ENCODE results near the gene TANGO2. TPM values are rescaled to one million over a fixed set of nuclear protein-coding genes. Genes with fewer than 3 reads are reported as not detected.

Gene TANGO2
- total RNA-seq, 2 experiments from 2014 or later, result 16.5 to 21.5 TPM

DNA sequence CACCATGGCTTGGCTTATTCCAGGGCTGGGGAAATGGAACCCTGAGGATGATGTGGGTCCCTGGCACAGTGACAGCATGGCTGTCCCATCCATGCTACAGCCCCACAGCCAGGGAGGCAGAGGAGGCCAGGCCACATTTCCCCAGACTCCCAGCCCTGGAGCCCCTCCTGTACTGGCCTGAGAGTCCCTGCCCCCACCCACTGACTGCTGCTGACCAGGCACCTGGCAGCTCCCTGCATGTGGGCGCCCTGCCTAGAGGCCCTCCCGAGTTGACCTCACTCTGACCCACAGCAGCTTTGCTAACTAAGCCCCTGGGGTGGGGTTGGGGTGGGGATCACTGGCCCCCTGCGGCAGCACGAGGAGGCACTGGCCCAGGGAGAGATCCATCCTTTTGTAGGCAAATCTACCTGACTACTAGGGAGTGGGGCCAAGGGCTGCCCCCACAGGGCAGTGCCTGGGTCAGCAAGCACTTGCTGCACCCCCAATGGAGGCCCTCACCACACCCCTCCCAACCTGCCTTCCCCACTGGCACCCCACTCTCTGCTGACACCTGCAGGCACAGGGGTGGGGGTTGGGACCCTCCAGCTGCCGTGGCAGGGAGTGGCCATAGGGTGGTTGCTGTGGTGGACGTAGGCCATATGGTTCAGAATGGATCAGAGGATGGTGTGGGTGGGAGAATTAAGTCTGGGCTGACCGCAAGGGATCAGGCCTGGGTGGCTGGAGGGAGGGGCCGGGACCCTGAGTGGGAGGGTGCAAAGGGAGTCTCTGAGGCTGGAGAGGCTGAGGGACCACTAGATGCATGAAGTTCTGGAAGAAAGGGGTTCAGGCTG is 21.7 kb upstream of the TANGO2 start:
- DNase-seq, result no peak
- H3K4me1 Mint-ChIP-seq, result no peaks in the 10 kb centered on the region
- no peak overlapping the region for H3K27ac Mint-ChIP-seq
- no peaks in the 10 kb centered on the region for H3K36me3 Mint-ChIP-seq
- H3K4me3 Mint-ChIP-seq, result no peak overlapping the region
- H3K27me3 Mint-ChIP-seq, result no peaks in the 10 kb centered on the region
- peaks cover 14% of the 10 kb centered on the region for H3K9me3 Mint-ChIP-seq

GRCh38 chr22:20000246-20001081 is 20.4 kb upstream of the TANGO2 start:
- no peaks in the 10 kb centered on the region for H3K36me3 Mint-ChIP-seq
- no peaks in the 10 kb centered on the region for H3K4me1 Mint-ChIP-seq
- H3K9me3 Mint-ChIP-seq, result peaks cover 19% of the 10 kb centered on the region
- H3K27me3 Mint-ChIP-seq, result no peaks in the 10 kb centered on the region
- H3K27ac Mint-ChIP-seq, result no peak overlapping the region
- H3K4me3 Mint-ChIP-seq, result no peak overlapping the region
- DNase-seq, result no peak

- Mint-ChIP-seq H3K27ac (no peak overlapping the region), H3K4me1 (no peaks in the 10 kb centered on the region), H3K9me3 (peaks cover 19% of the 10 kb centered on the region), H3K27me3 (no peaks in the 10 kb centered on the region), H3K36me3 (no peaks in the 10 kb centered on the region), H3K4me3 (no peak overlapping the region)
- no peak for DNase-seq
Measured at GRCh38 chr22:20001082-20001638, 19.8 kb upstream of the TANGO2 start.

DNA sequence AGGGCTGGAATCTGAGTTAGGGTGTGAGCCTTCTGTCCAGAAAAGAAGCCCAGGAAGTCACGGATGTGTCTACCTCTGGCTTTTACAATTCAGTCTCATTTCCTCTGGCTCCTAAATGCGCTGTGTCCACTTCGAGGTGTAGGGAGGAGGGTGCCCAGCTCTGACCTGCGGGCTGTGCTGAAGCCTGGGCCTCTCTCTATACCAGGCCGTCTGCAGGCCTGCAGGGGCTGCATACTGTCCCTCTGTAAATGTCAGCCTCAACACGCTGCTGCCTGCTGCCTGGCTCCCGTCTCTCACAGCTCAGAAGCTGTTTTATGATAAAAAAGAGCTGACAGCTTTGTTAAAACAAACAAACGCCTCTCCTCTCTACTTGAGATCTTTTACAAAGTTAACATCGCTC is 18.8 kb upstream of the TANGO2 start:
- no peak for DNase-seq
- no peak overlapping the region for H3K4me3 Mint-ChIP-seq
- no peak overlapping the region for H3K27ac Mint-ChIP-seq
- peaks cover 19% of the 10 kb centered on the region for H3K9me3 Mint-ChIP-seq
- no peaks in the 10 kb centered on the region for H3K4me1 Mint-ChIP-seq
- H3K36me3 Mint-ChIP-seq, result no peaks in the 10 kb centered on the region
- H3K27me3 Mint-ChIP-seq, result no peaks in the 10 kb centered on the region

GRCh38 chr22:20002636-20003035 is 18.3 kb upstream of the TANGO2 start:
- Mint-ChIP-seq H3K27me3 (no peaks in the 10 kb centered on the region), H3K4me3 (no peak overlapping the region)

GRCh38 chr22:20003304-20003703 is 17.6 kb upstream of the TANGO2 start:
- H3K9me3 Mint-ChIP-seq, result peaks cover 19% of the 10 kb centered on the region

More at GRCh38 chr22:20002636-20003035, 18.3 kb upstream of the TANGO2 start:
- Mint-ChIP-seq H3K36me3 (no peaks in the 10 kb centered on the region), H3K4me1 (no peaks in the 10 kb centered on the region), H3K27ac (no peak overlapping the region), H3K9me3 (peaks cover 19% of the 10 kb centered on the region)
- no peak for DNase-seq

DNA sequence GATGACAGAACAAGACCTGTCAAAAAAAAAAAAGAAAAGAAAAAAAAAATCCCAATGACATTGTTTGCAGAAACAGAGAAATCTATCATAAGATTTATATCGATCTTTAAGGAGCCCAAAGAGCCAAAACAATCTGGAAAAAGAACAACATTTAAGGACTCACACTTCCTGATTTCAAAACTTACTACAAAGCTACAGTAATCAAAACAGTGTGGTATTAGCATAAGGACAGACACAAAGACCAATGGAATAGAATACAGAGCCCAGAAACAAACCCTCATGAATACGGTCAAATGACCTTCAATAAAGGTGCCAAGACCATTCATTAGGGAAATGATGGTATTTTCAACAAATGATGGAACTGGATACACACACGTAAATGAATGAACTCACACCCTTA is 16.4 kb upstream of the TANGO2 start:
- Mint-ChIP-seq H3K4me1 (no peaks in the 10 kb centered on the region), H3K9me3 (peaks cover 19% of the 10 kb centered on the region), H3K36me3 (no peaks in the 10 kb centered on the region), H3K27me3 (no peaks in the 10 kb centered on the region), H3K4me3 (no peak overlapping the region), H3K27ac (no peak overlapping the region)
- no peak for DNase-seq

More at GRCh38 chr22:20003304-20003703, 17.6 kb upstream of the TANGO2 start:
- Mint-ChIP-seq H3K36me3 (no peaks in the 10 kb centered on the region), H3K27ac (no peak overlapping the region), H3K4me1 (no peaks in the 10 kb centered on the region), H3K4me3 (no peak overlapping the region), H3K27me3 (no peaks in the 10 kb centered on the region)
- DNase-seq, result no peak

DNA sequence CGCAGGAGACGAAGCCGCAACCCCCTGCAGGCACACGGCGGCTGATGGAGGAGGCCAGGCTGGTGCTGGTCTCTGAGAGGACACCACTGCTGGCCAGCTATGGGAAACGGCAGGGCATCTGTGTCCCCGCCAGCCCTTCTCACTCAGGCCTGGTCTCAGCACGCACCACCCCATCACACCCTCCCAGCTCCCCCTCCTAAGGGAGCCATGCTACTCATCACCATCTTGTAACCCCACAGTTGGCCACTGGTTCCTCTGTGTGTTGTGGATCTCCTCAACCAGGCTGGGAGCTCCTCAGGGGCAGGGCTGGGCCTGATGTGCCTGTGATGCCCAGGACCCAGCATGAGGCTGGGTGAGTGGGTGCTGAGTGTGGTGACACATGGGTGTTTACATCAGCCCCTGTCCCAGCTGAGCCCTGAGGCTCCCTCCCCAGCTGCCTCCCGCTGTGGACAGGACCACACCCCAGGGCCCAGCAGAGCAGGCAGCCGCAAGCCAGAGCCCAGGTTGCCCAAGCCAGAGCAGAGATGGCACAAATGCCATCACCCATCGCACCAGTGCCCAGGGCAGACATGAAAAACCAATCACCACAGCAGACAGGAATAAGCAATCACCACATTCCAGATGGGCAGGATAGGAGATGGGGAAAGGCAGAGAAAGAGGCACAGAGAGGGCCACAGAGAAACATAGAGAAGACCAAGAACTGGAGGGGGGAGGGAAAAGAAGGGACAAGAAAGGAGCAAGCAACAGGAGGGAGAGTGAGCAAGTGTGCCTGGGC is 12.5 kb upstream of the TANGO2 start:
- Mint-ChIP-seq H3K27ac (no peak overlapping the region), H3K9me3 (peaks cover 12% of the 10 kb centered on the region), H3K36me3 (no peaks in the 10 kb centered on the region), H3K4me3 (no peak overlapping the region), H3K27me3 (no peaks in the 10 kb centered on the region), H3K4me1 (no peaks in the 10 kb centered on the region)
- no peak for DNase-seq

- Mint-ChIP-seq H3K27ac (no peak overlapping the region), H3K27me3 (no peaks in the 10 kb centered on the region), H3K4me3 (no peak overlapping the region), H3K36me3 (no peaks in the 10 kb centered on the region), H3K9me3 (peaks cover 7% of the 10 kb centered on the region), H3K4me1 (no peaks in the 10 kb centered on the region)
- DNase-seq, result no peak
Measured at GRCh38 chr22:20009018-20009491, 11.9 kb upstream of the TANGO2 start.

DNA sequence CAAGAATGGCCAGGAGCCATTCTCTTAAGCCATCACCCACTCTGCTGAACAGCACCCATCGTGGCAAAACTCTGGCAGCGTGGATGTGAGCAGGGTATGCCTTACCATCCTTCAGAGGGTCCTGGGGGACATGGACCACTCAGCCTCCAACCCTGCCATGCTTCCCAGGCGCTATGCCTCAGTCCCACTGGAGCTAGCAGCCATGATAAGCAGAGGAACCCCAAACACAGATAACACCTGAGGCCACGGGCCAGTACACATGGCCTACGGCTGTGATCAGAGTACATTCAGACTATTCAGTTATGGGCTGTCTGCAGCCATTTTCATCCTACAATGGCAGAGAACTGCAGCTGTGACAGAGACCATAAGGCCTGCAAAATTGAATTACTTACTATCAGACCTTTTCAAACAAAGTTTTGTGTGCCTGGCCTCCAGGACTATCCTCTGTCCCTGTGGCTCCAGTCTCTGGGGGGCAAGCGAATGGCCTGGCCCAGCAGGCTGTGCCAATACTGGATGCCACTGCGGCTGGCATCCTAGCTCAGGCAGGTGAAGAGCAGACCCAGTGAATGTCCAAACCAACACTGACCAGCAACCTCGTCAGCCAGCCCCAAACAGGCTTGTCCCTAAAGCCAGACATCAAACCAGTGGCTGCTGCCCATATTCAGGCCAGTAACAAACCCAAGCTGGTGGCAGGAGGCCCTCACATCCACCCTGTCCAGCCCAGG is 11.2 kb upstream of the TANGO2 start:
- Mint-ChIP-seq H3K4me1 (no peaks in the 10 kb centered on the region), H3K36me3 (no peaks in the 10 kb centered on the region), H3K27me3 (peaks cover 1% of the 10 kb centered on the region), H3K27ac (no peak overlapping the region), H3K9me3 (peaks cover under 1% of the 10 kb centered on the region), H3K4me3 (no peak overlapping the region)
- DNase-seq, result no peak

- no peaks in the 10 kb centered on the region for H3K36me3 Mint-ChIP-seq
- no peak overlapping the region for H3K4me3 Mint-ChIP-seq
- no peak for DNase-seq
- H3K27me3 Mint-ChIP-seq, result peaks cover 9% of the 10 kb centered on the region
- H3K27ac Mint-ChIP-seq, result no peak overlapping the region
- H3K9me3 Mint-ChIP-seq, result no peaks in the 10 kb centered on the region
- no peaks in the 10 kb centered on the region for H3K4me1 Mint-ChIP-seq
Measured at GRCh38 chr22:20010307-20011122, 10.4 kb upstream of the TANGO2 start.

DNA sequence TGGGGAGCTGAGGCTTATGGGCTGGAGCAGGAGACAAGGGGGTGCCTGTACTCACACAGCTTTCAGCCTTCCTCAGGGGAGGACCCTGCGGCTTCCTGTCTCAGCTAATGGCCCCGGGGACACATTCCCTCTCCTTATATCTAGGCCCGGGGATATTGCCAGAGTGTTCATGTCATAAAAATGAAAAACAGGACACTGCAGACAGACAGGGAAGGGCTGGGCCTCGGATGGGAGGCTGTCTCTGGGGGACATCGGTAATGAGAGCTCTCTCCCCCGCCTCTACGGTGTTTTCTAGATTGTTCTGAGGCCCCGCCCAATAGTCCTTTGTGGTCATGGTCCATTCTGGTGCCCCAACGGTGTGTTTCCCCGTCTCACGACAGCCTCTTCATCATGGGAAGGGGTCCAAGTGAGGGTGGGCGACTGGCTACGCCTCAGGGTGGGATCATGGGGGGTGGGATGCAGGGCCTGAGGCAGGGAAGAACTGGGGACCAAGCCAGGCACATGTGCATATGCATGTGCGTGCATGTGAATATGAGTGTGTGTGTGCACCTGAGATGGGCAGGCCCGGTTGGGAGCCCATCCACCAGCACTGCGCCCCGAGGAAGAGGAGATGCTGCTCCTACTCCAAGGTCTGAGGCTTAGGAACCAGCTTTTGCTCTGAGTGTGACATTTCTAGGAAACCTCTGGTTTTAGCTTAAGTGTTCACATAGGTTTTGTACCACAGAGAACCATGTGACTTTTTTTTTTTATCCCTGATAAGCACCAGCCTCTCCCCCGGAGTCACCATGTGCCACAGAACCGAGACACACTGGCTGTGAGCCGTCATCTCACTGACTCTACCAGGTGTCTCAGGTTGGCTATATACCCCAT is 9.6 kb upstream of the TANGO2 start:
- Mint-ChIP-seq H3K4me1 (no peaks in the 10 kb centered on the region), H3K4me3 (no peak overlapping the region), H3K27me3 (peaks cover 10% of the 10 kb centered on the region), H3K27ac (no peak overlapping the region), H3K9me3 (no peaks in the 10 kb centered on the region), H3K36me3 (no peaks in the 10 kb centered on the region)
- DNase-seq, result no peak
